ENCODE measurements around the gene INPP5K. TPM values are rescaled to one million over a fixed set of nuclear protein-coding genes. Genes with fewer than 3 reads are reported as not detected.

Gene INPP5K
- total RNA-seq, 1 donor from 2014 or later: 19.4 TPM

- H3K36me3 Mint-ChIP-seq (ENCODE audit: low read depth): no peaks in the 10 kb centered on the region
- peaks cover 10% of the 10 kb centered on the region for H3K4me1 Mint-ChIP-seq
- H3K27me3 Mint-ChIP-seq (ENCODE audit: low read depth): no peaks in the 10 kb centered on the region
- H3K4me3 Mint-ChIP-seq: peak overlapping the region; percentile 84
- DNase-seq (ENCODE audit: low read depth, low spot score): no peak
- no peak for TF ChIP-seq CTCF (conservative IDR thresholded peaks at IDR 0.05)
- no peak overlapping the region for H3K27ac Mint-ChIP-seq (ENCODE audit: unreplicated experiment)
- no peaks in the 10 kb centered on the region for H3K9me3 Mint-ChIP-seq
Measured at GRCh38 chr17:1518410-1518809, 2.0 kb upstream of the INPP5K start.

GRCh38 chr17:1515640-1516387, 598 bp downstream of the INPP5K start:
- H3K36me3 Mint-ChIP-seq (ENCODE audit: low read depth): no peaks in the 10 kb centered on the region
- no peaks in the 10 kb centered on the region for H3K9me3 Mint-ChIP-seq
- no peaks in the 10 kb centered on the region for H3K27me3 Mint-ChIP-seq (ENCODE audit: low read depth)
- TF ChIP-seq CTCF (conservative IDR thresholded peaks at IDR 0.05): peak; percentile 71
- H3K4me3 Mint-ChIP-seq: peak overlapping the region; percentile 84
- peaks cover 14% of the 10 kb centered on the region for H3K4me1 Mint-ChIP-seq
- peak overlapping the region; percentile 48 for H3K27ac Mint-ChIP-seq (ENCODE audit: unreplicated experiment)
- DNase-seq (ENCODE audit: low read depth, low spot score): peak; percentile 33

GRCh38 chr17:1512351-1512750, 4.1 kb downstream of the INPP5K start:
- no peaks in the 10 kb centered on the region for H3K36me3 Mint-ChIP-seq (ENCODE audit: low read depth)
- no peak for DNase-seq (ENCODE audit: low read depth, low spot score)
- H3K4me1 Mint-ChIP-seq: peaks cover 19% of the 10 kb centered on the region
- H3K4me3 Mint-ChIP-seq: no peak overlapping the region
- no peaks in the 10 kb centered on the region for H3K9me3 Mint-ChIP-seq
- no peak overlapping the region for H3K27ac Mint-ChIP-seq (ENCODE audit: unreplicated experiment)
- H3K27me3 Mint-ChIP-seq (ENCODE audit: low read depth): no peaks in the 10 kb centered on the region
- TF ChIP-seq CTCF (conservative IDR thresholded peaks at IDR 0.05): no peak

- Mint-ChIP-seq H3K4me1 (peaks cover 19% of the 10 kb centered on the region), H3K9me3 (no peaks in the 10 kb centered on the region), H3K27ac (ENCODE audit: unreplicated experiment) (peak overlapping the region; percentile 57), H3K4me3 (peak overlapping the region; percentile 49), H3K27me3 (ENCODE audit: low read depth) (no peaks in the 10 kb centered on the region), H3K36me3 (ENCODE audit: low read depth) (no peaks in the 10 kb centered on the region)
- no peak for TF ChIP-seq CTCF (conservative IDR thresholded peaks at IDR 0.05)
- DNase-seq (ENCODE audit: low read depth, low spot score): no peak
Measured at GRCh38 chr17:1511756-1512321, 4.6 kb downstream of the INPP5K start.

GRCh38 chr17:1511290-1511689, 5.1 kb downstream of the INPP5K start:
- Mint-ChIP-seq H3K36me3 (ENCODE audit: low read depth) (no peaks in the 10 kb centered on the region), H3K27me3 (ENCODE audit: low read depth) (no peaks in the 10 kb centered on the region), H3K4me3 (no peak overlapping the region), H3K27ac (ENCODE audit: unreplicated experiment) (peak overlapping the region; percentile 57), H3K4me1 (peaks cover 19% of the 10 kb centered on the region), H3K9me3 (no peaks in the 10 kb centered on the region)
- no peak for TF ChIP-seq CTCF (conservative IDR thresholded peaks at IDR 0.05)
- DNase-seq (ENCODE audit: low read depth, low spot score): no peak

Measured in neural crest cell (in vitro differentiated cells).